HEK293T (cell line): ENCODE data around the gene SLC35G6.

ENCODE experiments used
- ARNT ChIP-seq: fragments of 450-650 bp; IDR thresholded peaks from 2 replicates; pipeline ENCODE4 v1.6.1; 2017; ENCODE audit warnings: mild to moderate bottlenecking
- BHLHE40 ChIP-seq: fragments of 450-650 bp; IDR thresholded peaks from 2 replicates; pipeline ENCODE4 v1.6.1; 2016; ENCODE audit warnings: mild to moderate bottlenecking, moderate library complexity, borderline replicate concordance
- CTBP1 ChIP-seq: fragments of 450-650 bp; IDR thresholded peaks from 2 replicates; pipeline ENCODE4 v1.6.1; 2016; ENCODE audit warnings: borderline replicate concordance
- FOXA1 ChIP-seq: fragments of 450-650 bp; IDR thresholded peaks from 2 replicates; pipeline ENCODE4 v1.6.1; 2016; ENCODE audit warnings: mild to moderate bottlenecking
- FOXK2 ChIP-seq: fragments of 450-650 bp; IDR thresholded peaks from 2 replicates; pipeline ENCODE4 v1.6.1; 2016; ENCODE audit warnings: mild to moderate bottlenecking
- FOXM1 ChIP-seq: fragments of 450-650 bp; IDR thresholded peaks from 2 replicates; pipeline ENCODE4 v1.6.1; 2017; ENCODE audit warnings: mild to moderate bottlenecking, borderline replicate concordance
- HDGF ChIP-seq: fragments of 450-650 bp; IDR thresholded peaks from 2 replicates; pipeline ENCODE4 v1.6.1; 2017; ENCODE audit warnings: antibody characterized with exemption, borderline replicate concordance
- LEF1 ChIP-seq: fragments of 450-650 bp; IDR thresholded peaks from 2 replicates; pipeline ENCODE4 v1.6.1; 2017; ENCODE audit warnings: mild to moderate bottlenecking, borderline replicate concordance
- NFRKB ChIP-seq: fragments of 450-650 bp; IDR thresholded peaks from 2 replicates; pipeline ENCODE4 v1.6.1; 2016; ENCODE audit warnings: mild to moderate bottlenecking, moderate library complexity
- PKNOX1 ChIP-seq: fragments of 450-650 bp; IDR thresholded peaks from 2 replicates; pipeline ENCODE4 v1.6.1; 2016
- SP1 ChIP-seq: fragments of 450-650 bp; IDR thresholded peaks from 2 replicates; pipeline ENCODE4 v1.6.1; 2017
- SUZ12 ChIP-seq: fragments of 450-650 bp; IDR thresholded peaks from 2 replicates; pipeline ENCODE4 v1.6.1; 2016; ENCODE audit warnings: mild to moderate bottlenecking
- TARDBP ChIP-seq: fragments of 450-650 bp; IDR thresholded peaks from 2 replicates; pipeline ENCODE4 v1.6.1; 2016
- ZNF384 ChIP-seq: fragments of 450-650 bp; IDR thresholded peaks from 2 replicates; pipeline ENCODE4 v1.6.1; 2016

- TF ChIP-seq BHLHE40 (no peak), FOXA1 (no peak), FOXK2 (no peak), PKNOX1 (no peak), FOXM1 (no peak), ZNF384 (no peak), LEF1 (no peak), NFRKB (no peak), HDGF (no peak), SUZ12 (no peak), SP1 (no peak), CTBP1 (no peak), ARNT (no peak), TARDBP (no peak)
Observed at GRCh38 chr17:7468290-7468689, 13.0 kb upstream of the SLC35G6 start.
